Mesendoderm (in vitro differentiated cells): Measurements from ENCODE around the gene ATP6V0E1. TPM values are rescaled to one million over a fixed set of nuclear protein-coding genes. Genes with fewer than 3 reads are reported as not detected.

Experiments used
- DNase-seq: peaks from one replicate; pipeline ENCODE4 v3.0.0; 2013
- H2AK5ac ChIP-seq: 2 replicates; pipeline ENCODE4 v1.6.1; 2013; ENCODE audit warnings: low read length, inconsistent platforms
- H2BK120ac ChIP-seq: 2 replicates; pipeline ENCODE4 v1.6.1; 2013; ENCODE audit warnings: low read depth, mild to moderate bottlenecking, low read length, moderate library complexity, mixed read lengths
- H2BK15ac ChIP-seq: replicated peaks from 2 replicates; pipeline ENCODE4 v1.6.1; 2013; ENCODE audit warnings: low read depth, mild to moderate bottlenecking, moderate library complexity
- H2BK5ac ChIP-seq: 2 replicates; pipeline ENCODE4 v1.6.1; 2013; ENCODE audit warnings: low read length, inconsistent platforms
- H3K18ac ChIP-seq: 2 replicates; pipeline ENCODE4 v1.6.1; 2013; ENCODE audit warnings: mild to moderate bottlenecking, low read length, mixed read lengths
- H3K23ac ChIP-seq: one replicate; pipeline ENCODE4 v1.6.1; 2013; ENCODE audit warnings: low read length
- H3K27ac ChIP-seq: 2 replicates; pipeline ENCODE4 v1.5.1; 2013; ENCODE audit warnings: low read depth, mild to moderate bottlenecking, inconsistent platforms, low read length, moderate library complexity
- H3K27me3 ChIP-seq: 2 replicates; pipeline ENCODE4 v1.6.1; 2013; ENCODE audit warnings: low read length, control low read depth, mild to moderate bottlenecking, inconsistent platforms; ENCODE audit not compliant: insufficient read depth, poor library complexity
- H3K36me3 ChIP-seq: 2 replicates; pipeline ENCODE4 v1.6.1; 2013; ENCODE audit warnings: low read length, inconsistent platforms; ENCODE audit not compliant: control insufficient read depth, insufficient read depth
- H3K4ac ChIP-seq: one replicate; pipeline ENCODE4 v1.6.1; 2013; ENCODE audit warnings: low read depth, mild to moderate bottlenecking, low read length, moderate library complexity
- H3K4me1 ChIP-seq: 2 replicates; pipeline ENCODE4 v1.6.1; 2013; ENCODE audit warnings: low read depth, low read length, inconsistent platforms; ENCODE audit not compliant: control insufficient read depth
- H3K4me2 ChIP-seq: 2 replicates; pipeline ENCODE4 v1.6.1; 2013; ENCODE audit warnings: low read length
- H3K4me3 ChIP-seq: 2 replicates; pipeline ENCODE4 v1.5.1; 2013; ENCODE audit warnings: mild to moderate bottlenecking, low read length
- H3K56ac ChIP-seq: one replicate; pipeline ENCODE4 v1.6.1; 2013; ENCODE audit warnings: low read length
- H3K79me1 ChIP-seq: 2 replicates; pipeline ENCODE4 v1.6.1; 2013; ENCODE audit warnings: low read length, inconsistent platforms
- H3K79me2 ChIP-seq: 2 replicates; pipeline ENCODE4 v1.6.1; 2013; ENCODE audit warnings: mild to moderate bottlenecking, low read length; ENCODE audit not compliant: control insufficient read depth, insufficient read depth
- H3K9ac ChIP-seq: 2 replicates; pipeline ENCODE4 v1.6.1; 2013; ENCODE audit warnings: low read length, inconsistent platforms
- H4K5ac ChIP-seq: one replicate; pipeline ENCODE4 v1.6.1; 2013; ENCODE audit warnings: low read length
- H4K8ac ChIP-seq: one replicate; pipeline ENCODE4 v1.6.1; 2013; ENCODE audit warnings: low read depth, mild to moderate bottlenecking, control low read depth, low read length, moderate library complexity
- WGBS: extraction: QIAGEN DNeasy Blood & Tissue Kit; methylation state at CpG from one replicate; pipeline ENCODE4 v1.1.7; 2013; ENCODE audit warnings: low lambda C conversion rate, missing lambda C conversion rate; ENCODE audit not compliant: insufficient coverage; ENCODE audit errors: extremely low coverage; 5-methylcytosine and 5-hydroxymethylcytosine counted together
- polyA plus RNA-seq, 2 experiments: library from polyadenylated mRNA; stranded (reverse); fragments of 200-250 nt; gene quantifications; one replicate each; pipeline ENCODE4 v1.2.3, GENCODE V29; 2013

ATP6V0E1 gene
- polyA plus RNA-seq (2013, experiment 1 of 2) = 158 TPM
- polyA plus RNA-seq (2013, experiment 2 of 2) = 151 TPM

- H3K4me3 ChIP-seq = peak within 1 kb of the TSS; percentile 98
- peak within 1 kb of the TSS; percentile 91 for H3K9ac ChIP-seq
- peaks cover 25% of the 10 kb centered on the region for H3K79me2 ChIP-seq
- H2BK5ac ChIP-seq = peak within 1 kb of the TSS; percentile 61
- H3K27ac ChIP-seq = peak within 1 kb of the TSS; percentile 17
- peak within 1 kb of the TSS; percentile 97 for H3K56ac ChIP-seq
- H4K5ac ChIP-seq = no peak within 1 kb of the TSS
- no peaks in the 10 kb centered on the region for H3K4me1 ChIP-seq
- H3K36me3 ChIP-seq = no peaks in the 10 kb centered on the region
- no peak within 1 kb of the TSS for H3K23ac ChIP-seq
- DNase-seq = peak; percentile 97
- H3K79me1 ChIP-seq = peaks cover 6% of the 10 kb centered on the region
- no CpG with 5 or more reads among the region's 49 CpGs for WGBS
- peak within 1 kb of the TSS; percentile 75 for H3K4me2 ChIP-seq
- H3K27me3 ChIP-seq = no peaks in the 10 kb centered on the region
- H2AK5ac ChIP-seq = no peak within 1 kb of the TSS
- H2BK120ac ChIP-seq = no peak within 1 kb of the TSS
- H4K8ac ChIP-seq = no peak within 1 kb of the TSS
- no peak within 1 kb of the TSS for H3K4ac ChIP-seq
- no peak within 1 kb of the TSS for H3K18ac ChIP-seq
- no peak within 1 kb of the TSS for H2BK15ac ChIP-seq
Observed at GRCh38 chr5:172983542-172984243, at the start of gene ATP6V0E1. ATP6V0E1 (plus strand) TSS chr5:172983771; CDS start chr5:172983861, 90 bp downstream.

GRCh38 chr5:172935096-172935495 lies 48.5 kb upstream of the ATP6V0E1 start:
- H3K9ac ChIP-seq = no peak overlapping the region
- no CpG with 5 or more reads among the region's 14 CpGs for WGBS
- no peak overlapping the region for H2AK5ac ChIP-seq
- H3K56ac ChIP-seq = no peak overlapping the region
- no peaks in the 10 kb centered on the region for H3K27me3 ChIP-seq
- H3K79me1 ChIP-seq = no peaks in the 10 kb centered on the region
- H4K5ac ChIP-seq = no peak overlapping the region
- no peak overlapping the region for H3K18ac ChIP-seq
- no peak for DNase-seq
- H2BK15ac ChIP-seq = no peak overlapping the region
- no peak overlapping the region for H3K27ac ChIP-seq
- H2BK5ac ChIP-seq = no peak overlapping the region
- H3K4me1 ChIP-seq = no peaks in the 10 kb centered on the region
- H3K4me3 ChIP-seq = no peak overlapping the region
- no peak overlapping the region for H3K23ac ChIP-seq
- no peak overlapping the region for H3K4me2 ChIP-seq
- H3K4ac ChIP-seq = no peak overlapping the region
- no peak overlapping the region for H4K8ac ChIP-seq
- no peaks in the 10 kb centered on the region for H3K79me2 ChIP-seq
- H3K36me3 ChIP-seq = no peaks in the 10 kb centered on the region
- no peak overlapping the region for H2BK120ac ChIP-seq

- no CpG with 5 or more reads among the region's 5 CpGs for WGBS
- no peak overlapping the region for H3K18ac ChIP-seq
- H3K4ac ChIP-seq = no peak overlapping the region
- no peaks in the 10 kb centered on the region for H3K4me1 ChIP-seq
- H3K27ac ChIP-seq = no peak overlapping the region
- H2BK15ac ChIP-seq = no peak overlapping the region
- H3K27me3 ChIP-seq = no peaks in the 10 kb centered on the region
- no peaks in the 10 kb centered on the region for H3K79me1 ChIP-seq
- H3K36me3 ChIP-seq = no peaks in the 10 kb centered on the region
- no peak overlapping the region for H3K56ac ChIP-seq
- H3K23ac ChIP-seq = no peak overlapping the region
- no peaks in the 10 kb centered on the region for H3K79me2 ChIP-seq
- H2AK5ac ChIP-seq = no peak overlapping the region
- no peak overlapping the region for H3K9ac ChIP-seq
- H2BK120ac ChIP-seq = no peak overlapping the region
- H4K5ac ChIP-seq = no peak overlapping the region
- no peak overlapping the region for H3K4me2 ChIP-seq
- no peak overlapping the region for H2BK5ac ChIP-seq
- DNase-seq = no peak
- no peak overlapping the region for H4K8ac ChIP-seq
- H3K4me3 ChIP-seq = no peak overlapping the region
Observed at GRCh38 chr5:172936401-172936800, 47.2 kb upstream of the ATP6V0E1 start.

- Histone ChIP-seq H2AK5ac (no peak overlapping the region), H3K23ac (no peak overlapping the region), H3K4me1 (peaks cover 17% of the 10 kb centered on the region), H3K27me3 (no peaks in the 10 kb centered on the region), H4K5ac (no peak overlapping the region), H3K18ac (no peak overlapping the region), H3K4ac (no peak overlapping the region), H3K4me2 (no peak overlapping the region), H2BK120ac (no peak overlapping the region), H3K79me1 (no peaks in the 10 kb centered on the region), H3K4me3 (no peak overlapping the region), H3K56ac (no peak overlapping the region), H3K36me3 (no peaks in the 10 kb centered on the region), H3K79me2 (no peaks in the 10 kb centered on the region), H4K8ac (no peak overlapping the region), H3K27ac (no peak overlapping the region), H2BK5ac (no peak overlapping the region), H3K9ac (no peak overlapping the region), H2BK15ac (no peak overlapping the region)
- no CpG with 5 or more reads among the region's 10 CpGs for WGBS
- DNase-seq = peak; percentile 88
Observed at GRCh38 chr5:172939071-172939470, 44.5 kb upstream of the ATP6V0E1 start.

GRCh38 chr5:172939611-172940267 lies 43.8 kb upstream of the ATP6V0E1 start:
- Histone ChIP-seq H3K4me1 (peaks cover 17% of the 10 kb centered on the region), H3K79me1 (no peaks in the 10 kb centered on the region), H2BK120ac (no peak overlapping the region), H3K18ac (no peak overlapping the region), H3K27ac (no peak overlapping the region), H3K4me2 (no peak overlapping the region), H3K9ac (no peak overlapping the region), H3K36me3 (no peaks in the 10 kb centered on the region), H3K79me2 (no peaks in the 10 kb centered on the region), H2BK5ac (no peak overlapping the region), H3K4me3 (no peak overlapping the region), H4K8ac (no peak overlapping the region), H3K23ac (no peak overlapping the region), H3K27me3 (no peaks in the 10 kb centered on the region), H2AK5ac (no peak overlapping the region), H3K56ac (no peak overlapping the region), H4K5ac (no peak overlapping the region), H2BK15ac (no peak overlapping the region), H3K4ac (no peak overlapping the region)
- DNase-seq = peak; percentile 42
- no CpG with 5 or more reads among the region's 16 CpGs for WGBS
